ACC112 (cell line): ENCODE measurements around the gene FAM170B.

Source experiments
- H2AFZ ChIP-seq: fragments of 200-600 bp; sonication (generic); one replicate; pipeline ENCODE4 v1.6.0; 2017; ENCODE audit warnings: antibody characterized with exemption, low read length; ENCODE audit not compliant: unreplicated experiment
- H3K27ac ChIP-seq: fragments of 200-600 bp; sonication (generic); 2 replicates; pipeline ENCODE4 v1.5.1; 2014; ENCODE audit warnings: low read depth, mild to moderate bottlenecking, antibody characterized with exemption, low read length, moderate library complexity
- H3K27me3 ChIP-seq: fragments of 200-600 bp; sonication (generic); 2 replicates; pipeline ENCODE4 v1.6.1; 2014; ENCODE audit warnings: mild to moderate bottlenecking, antibody characterized with exemption, low read length, moderate library complexity, mixed read lengths; ENCODE audit not compliant: insufficient read depth
- H3K36me3 ChIP-seq: fragments of 200-600 bp; sonication (generic); 2 replicates; pipeline ENCODE4 v1.6.1; 2016; ENCODE audit warnings: mild to moderate bottlenecking, antibody characterized with exemption, low read length, moderate library complexity, mixed read lengths; ENCODE audit not compliant: insufficient read depth
- H3K4me1 ChIP-seq: fragments of 200-600 bp; sonication (generic); one replicate; pipeline ENCODE4 v1.6.1; 2016; ENCODE audit warnings: low read length, mixed read lengths; ENCODE audit not compliant: insufficient read depth, unreplicated experiment, control insufficient read depth
- H3K4me3 ChIP-seq: fragments of 200-600 bp; sonication (generic); 2 replicates; pipeline ENCODE4 v1.5.1; 2014; ENCODE audit warnings: mild to moderate bottlenecking, low read depth, low read length
- H3K79me2 ChIP-seq: fragments of 200-600 bp; sonication (generic); one replicate; pipeline ENCODE4 v1.6.0; 2016; ENCODE audit warnings: low read length; ENCODE audit not compliant: control insufficient read depth, unreplicated experiment, insufficient read depth

FAM170B gene

DNA sequence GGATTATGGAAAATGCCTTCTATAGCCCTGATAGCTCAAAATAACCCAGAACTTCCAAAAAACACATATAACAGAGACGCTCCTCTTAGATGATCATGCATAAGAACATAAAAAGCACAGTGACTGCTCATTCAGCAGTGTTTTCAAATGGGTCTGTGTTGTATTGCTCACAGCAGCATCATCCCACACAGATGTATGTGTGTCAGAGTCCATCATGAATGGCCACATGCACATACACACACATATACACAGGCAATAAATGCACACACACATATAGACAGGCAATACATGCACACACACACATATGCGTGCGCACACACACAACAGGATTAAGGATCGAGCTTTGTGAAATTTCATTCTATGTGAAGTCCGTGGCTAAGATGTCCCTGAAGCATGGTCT is 28.2 kb upstream of the FAM170B start:
- Histone ChIP-seq H3K36me3 (no peaks in the 10 kb centered on the region), H3K4me1 (peaks cover 6% of the 10 kb centered on the region), H3K79me2 (no peaks in the 10 kb centered on the region), H3K27me3 (peaks cover 8% of the 10 kb centered on the region), H2AFZ (no peak overlapping the region), H3K4me3 (no peak overlapping the region), H3K27ac (no peak overlapping the region)

DNA sequence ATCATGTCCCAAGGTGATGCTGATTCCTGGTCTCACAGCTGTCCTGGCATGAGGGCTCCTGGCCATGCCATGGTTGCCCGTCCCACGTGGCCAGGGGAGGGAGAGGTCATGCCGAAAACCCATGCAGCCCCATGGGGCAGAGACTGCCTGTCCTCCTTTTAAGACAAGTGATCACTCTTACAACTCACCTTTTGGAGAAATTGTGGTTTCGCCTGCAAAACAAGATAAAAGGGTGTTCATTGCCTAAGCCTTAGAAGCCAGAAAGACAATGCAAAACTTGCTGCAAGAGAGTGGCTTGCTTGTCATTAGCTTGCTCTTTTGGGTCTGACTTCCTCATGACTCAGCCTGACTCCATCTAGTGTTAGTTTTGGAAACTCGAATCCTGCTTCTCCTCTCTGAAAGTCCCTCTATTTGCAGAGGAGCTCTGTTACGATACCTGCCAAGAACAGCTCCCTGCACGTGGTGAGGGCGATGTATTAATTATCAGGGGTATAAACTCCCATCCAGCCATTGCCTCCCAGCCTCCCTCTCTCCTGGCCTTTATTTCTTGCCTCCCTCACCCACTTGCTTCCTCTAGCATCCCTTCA is 27.7 kb upstream of the FAM170B start:
- no peak overlapping the region for H3K27ac ChIP-seq
- no peaks in the 10 kb centered on the region for H3K79me2 ChIP-seq
- H3K36me3 ChIP-seq: no peaks in the 10 kb centered on the region
- peaks cover 6% of the 10 kb centered on the region for H3K4me1 ChIP-seq
- peaks cover 12% of the 10 kb centered on the region for H3K27me3 ChIP-seq
- H3K4me3 ChIP-seq: no peak overlapping the region
- H2AFZ ChIP-seq: no peak overlapping the region

DNA sequence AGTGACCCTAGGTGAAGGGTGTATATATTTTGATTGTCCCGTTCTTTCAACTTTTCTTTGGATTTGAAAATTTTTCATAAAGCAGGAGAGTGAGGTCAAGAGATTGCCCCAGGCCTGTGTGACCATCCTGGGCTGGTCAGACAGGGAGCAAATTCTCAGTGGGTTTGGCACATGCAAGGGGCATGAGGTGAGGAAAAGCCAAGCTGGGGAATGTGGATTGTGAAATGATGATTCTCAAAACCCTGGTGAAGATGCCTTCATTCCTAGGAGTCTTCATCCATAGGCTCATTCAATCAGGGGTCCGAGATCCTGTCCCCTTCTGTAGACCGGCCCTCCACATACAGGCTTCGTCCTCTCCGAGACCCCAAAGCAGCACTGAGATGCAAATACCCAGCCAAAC is 27.0 kb upstream of the FAM170B start:
- Histone ChIP-seq H3K4me3 (no peak overlapping the region), H3K36me3 (no peaks in the 10 kb centered on the region), H3K27ac (no peak overlapping the region), H3K79me2 (no peaks in the 10 kb centered on the region), H3K4me1 (peaks cover 6% of the 10 kb centered on the region), H3K27me3 (peaks cover 17% of the 10 kb centered on the region), H2AFZ (no peak overlapping the region)

DNA sequence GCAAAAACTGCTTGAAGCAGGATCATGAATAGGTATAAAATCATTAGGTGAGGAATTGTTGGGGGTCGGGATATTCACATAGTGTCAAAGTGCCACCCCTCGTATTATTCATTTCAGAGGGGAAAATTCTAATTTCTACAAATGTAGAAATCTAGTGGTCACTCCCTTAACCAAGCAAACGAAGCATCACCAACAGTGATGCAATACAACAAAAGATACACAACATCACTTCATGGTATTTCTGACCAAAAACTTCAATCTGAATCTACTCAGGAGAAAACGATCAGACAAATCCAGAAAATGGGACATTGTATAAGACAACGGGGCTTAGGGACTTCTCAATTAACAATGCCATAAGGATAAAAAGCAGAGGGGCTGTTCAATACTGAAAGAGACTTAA is 26.3 kb upstream of the FAM170B start:
- Histone ChIP-seq H3K27me3 (peaks cover 24% of the 10 kb centered on the region), H3K79me2 (no peaks in the 10 kb centered on the region), H3K4me1 (peaks cover 6% of the 10 kb centered on the region)

DNA sequence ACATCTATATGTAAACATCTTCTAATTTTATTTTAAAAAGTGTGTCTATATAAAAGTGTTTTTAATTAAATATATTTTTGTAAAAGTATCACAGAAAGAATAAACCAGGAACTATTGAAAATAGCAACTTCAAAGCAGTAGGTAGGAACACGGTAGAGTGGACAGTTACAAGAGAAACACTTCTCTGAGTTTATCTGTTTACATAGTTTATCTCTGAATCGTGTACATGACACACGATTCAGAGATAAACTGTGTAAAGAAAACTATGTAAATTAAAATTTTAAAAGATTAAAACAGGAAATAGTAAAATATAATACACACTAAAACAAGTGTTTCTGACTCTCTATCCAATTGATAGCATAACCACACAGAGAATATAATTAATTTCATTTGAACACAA is 25.1 kb upstream of the FAM170B start:
- Histone ChIP-seq H3K4me3 (no peak overlapping the region), H2AFZ (no peak overlapping the region), H3K27ac (no peak overlapping the region), H3K79me2 (no peaks in the 10 kb centered on the region), H3K4me1 (peaks cover 6% of the 10 kb centered on the region), H3K36me3 (no peaks in the 10 kb centered on the region), H3K27me3 (peaks cover 36% of the 10 kb centered on the region)

More for the DNA sequence above, 26.3 kb upstream of the FAM170B start:
- no peak overlapping the region for H2AFZ ChIP-seq
- no peak overlapping the region for H3K4me3 ChIP-seq
- no peak overlapping the region for H3K27ac ChIP-seq
- H3K36me3 ChIP-seq: no peaks in the 10 kb centered on the region

DNA sequence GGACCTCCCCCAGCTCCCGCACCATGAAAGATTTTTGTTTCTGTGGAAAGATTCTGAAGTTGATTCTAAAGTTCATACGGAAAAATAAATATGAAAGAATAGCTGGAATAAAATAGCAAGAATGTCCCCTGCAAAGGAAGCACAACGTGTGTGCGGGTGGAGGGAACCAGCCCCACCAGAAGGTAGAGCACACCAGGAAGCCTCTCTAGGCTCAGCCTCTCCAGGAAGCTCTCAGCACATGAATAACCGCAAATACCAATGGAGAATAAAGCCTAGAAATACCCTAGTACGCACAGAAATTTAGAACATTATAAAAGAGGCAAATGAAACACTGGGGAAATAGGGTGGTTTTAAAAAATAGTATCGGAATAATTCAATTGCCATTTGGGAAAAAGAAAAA is 24.6 kb upstream of the FAM170B start:
- Histone ChIP-seq H3K36me3 (no peaks in the 10 kb centered on the region), H3K4me3 (no peak overlapping the region)

DNA sequence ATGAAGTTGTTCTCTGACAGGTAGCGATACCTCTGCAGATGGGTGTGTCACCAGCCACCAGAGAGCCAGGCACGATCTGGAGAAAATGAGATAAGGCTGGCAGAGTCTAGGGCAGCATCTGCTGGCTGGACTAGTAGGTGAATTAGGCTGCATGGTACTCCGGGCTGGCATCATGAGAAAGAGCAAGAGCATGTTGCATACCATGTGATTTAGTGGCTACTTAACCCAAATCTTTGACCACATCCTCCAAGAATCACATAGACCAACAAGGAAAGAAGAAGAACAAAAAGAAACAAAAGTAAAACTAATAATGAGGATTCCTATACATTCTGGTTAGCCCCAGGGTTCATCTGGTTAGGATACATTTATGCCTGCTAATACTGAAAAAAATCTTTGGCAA is 23.4 kb upstream of the FAM170B start:
- Histone ChIP-seq H3K27ac (no peak overlapping the region), H3K27me3 (peaks cover 50% of the 10 kb centered on the region), H3K79me2 (no peaks in the 10 kb centered on the region), H2AFZ (no peak overlapping the region), H3K36me3 (no peaks in the 10 kb centered on the region), H3K4me3 (no peak overlapping the region), H3K4me1 (no peaks in the 10 kb centered on the region)

More for the DNA sequence above, 24.6 kb upstream of the FAM170B start:
- H3K27ac ChIP-seq: no peak overlapping the region
- no peak overlapping the region for H2AFZ ChIP-seq
- H3K4me1 ChIP-seq: peaks cover under 1% of the 10 kb centered on the region
- H3K79me2 ChIP-seq: no peaks in the 10 kb centered on the region
- peaks cover 39% of the 10 kb centered on the region for H3K27me3 ChIP-seq

DNA sequence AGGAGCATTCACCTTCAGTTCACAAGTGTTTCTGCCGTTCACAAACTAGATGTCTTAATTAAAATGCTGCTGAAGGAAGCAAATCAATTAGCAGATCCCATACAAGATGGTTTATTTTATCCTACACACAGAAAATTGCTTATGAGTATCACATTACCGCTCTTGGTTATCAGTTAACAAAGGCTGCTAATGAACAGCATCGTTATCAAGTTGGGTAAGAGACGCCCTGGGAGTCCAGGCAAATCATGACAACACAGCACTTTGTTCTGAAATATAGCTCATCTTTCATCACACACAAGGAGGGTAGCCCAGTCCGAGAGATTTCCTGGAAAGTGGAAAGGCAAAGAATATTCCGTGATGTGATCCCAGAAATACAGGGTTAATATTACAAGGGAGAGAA is 20.8 kb upstream of the FAM170B start:
- no peak overlapping the region for H3K27ac ChIP-seq
- H3K27me3 ChIP-seq: peaks cover 69% of the 10 kb centered on the region
- no peaks in the 10 kb centered on the region for H3K79me2 ChIP-seq
- no peak overlapping the region for H3K4me3 ChIP-seq
- no peaks in the 10 kb centered on the region for H3K4me1 ChIP-seq
- H2AFZ ChIP-seq: no peak overlapping the region
- H3K36me3 ChIP-seq: no peaks in the 10 kb centered on the region

DNA sequence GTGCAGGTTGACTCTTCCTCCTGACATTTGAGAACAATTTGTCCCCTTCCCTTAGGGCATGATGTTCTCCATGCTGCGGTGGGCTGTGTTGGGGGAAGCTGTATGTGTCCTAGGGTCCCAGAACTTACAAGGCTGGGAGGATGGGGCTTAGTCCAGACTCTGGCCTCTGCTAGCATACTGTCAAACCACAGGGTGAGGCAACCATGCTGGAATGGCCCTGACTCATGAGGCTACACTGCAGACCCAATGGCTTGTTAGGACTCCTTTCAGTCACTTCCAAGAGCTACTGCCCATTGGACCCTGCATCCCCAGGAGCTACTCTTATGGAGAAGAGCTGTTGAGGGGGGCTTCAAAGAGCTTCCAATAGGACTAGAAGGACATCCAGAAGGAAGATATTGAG is 20.1 kb upstream of the FAM170B start:
- Histone ChIP-seq H3K27ac (no peak overlapping the region), H3K4me1 (no peaks in the 10 kb centered on the region), H3K4me3 (no peak overlapping the region), H3K79me2 (no peaks in the 10 kb centered on the region), H2AFZ (no peak overlapping the region), H3K27me3 (peaks cover 72% of the 10 kb centered on the region), H3K36me3 (no peaks in the 10 kb centered on the region)

DNA sequence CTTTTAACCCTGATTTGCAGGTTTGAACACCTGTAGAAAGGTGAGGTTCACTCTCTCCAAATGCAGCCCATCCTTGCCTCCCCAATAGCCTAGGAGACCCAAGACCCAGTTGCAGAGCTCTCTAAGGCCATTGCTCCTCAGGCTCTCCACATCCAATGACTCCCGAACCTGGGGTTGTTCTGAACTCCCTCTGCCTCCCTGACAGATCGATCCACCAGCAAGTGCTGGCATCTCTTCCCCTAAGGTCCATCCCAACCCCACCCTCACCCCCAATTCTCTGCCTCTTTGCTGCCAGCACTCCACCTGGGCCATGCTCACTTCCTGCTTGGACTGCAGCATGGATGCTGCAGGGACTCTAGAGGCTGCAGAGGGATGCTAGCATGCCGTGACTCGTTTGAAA is 19.3 kb upstream of the FAM170B start:
- Histone ChIP-seq H3K36me3 (no peaks in the 10 kb centered on the region), H3K27me3 (peaks cover 76% of the 10 kb centered on the region), H3K79me2 (no peaks in the 10 kb centered on the region), H3K4me3 (no peak overlapping the region), H2AFZ (no peak overlapping the region), H3K4me1 (no peaks in the 10 kb centered on the region), H3K27ac (no peak overlapping the region)

DNA sequence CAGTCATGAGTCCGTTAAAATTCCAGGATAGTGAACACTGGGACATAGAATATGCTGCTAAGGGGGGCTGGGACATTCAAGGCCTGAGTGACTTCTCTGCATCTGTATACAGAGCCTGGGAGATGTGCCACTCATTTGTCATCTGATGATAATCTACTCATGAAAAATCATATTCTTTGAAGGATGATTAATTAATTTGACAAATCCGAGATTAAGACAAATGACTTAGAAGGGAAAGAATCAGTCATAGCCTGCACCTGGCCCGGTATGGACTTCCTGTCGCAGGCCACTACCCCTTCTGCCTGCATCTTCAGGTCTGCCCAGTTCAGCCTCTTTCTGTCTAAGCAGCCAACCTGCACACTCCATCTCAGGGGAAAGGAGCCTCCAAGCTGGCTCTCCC is 18.8 kb upstream of the FAM170B start:
- no peaks in the 10 kb centered on the region for H3K4me1 ChIP-seq
- no peak overlapping the region for H3K27ac ChIP-seq
- H3K4me3 ChIP-seq: no peak overlapping the region
- H2AFZ ChIP-seq: no peak overlapping the region
- no peaks in the 10 kb centered on the region for H3K79me2 ChIP-seq
- peaks cover 74% of the 10 kb centered on the region for H3K27me3 ChIP-seq
- H3K36me3 ChIP-seq: no peaks in the 10 kb centered on the region
